Measurements from ENCODE around the gene SAP30. TPM values are rescaled to one million over a fixed set of nuclear protein-coding genes. Genes with fewer than 3 reads are reported as not detected.

Gene SAP30
- 24.1 TPM for total RNA-seq (ENCODE audit: unreplicated experiment)
- long read RNA-seq, partial matches to known transcripts, result 0 of 1 reads
- long read RNA-seq, other reads (novel, unspliced or antisense), result 0 of 1 reads

GRCh38 chr4:173370477-173371291 lies at the start of gene SAP30:
TSS of gene SAP30 (plus strand) at chr4:173370954. CDS start at chr4:173371183, 229 bp downstream.
- peaks cover 4% of the 10 kb centered on the region for H3K4me1 Mint-ChIP-seq (ENCODE audit: low read depth, unreplicated experiment)
- DNase-seq, result peak; percentile 98
- H3K9me3 Mint-ChIP-seq (ENCODE audit: unreplicated experiment), result peaks cover 21% of the 10 kb centered on the region
- no peak for TF ChIP-seq CTCF (IDR thresholded peaks at IDR 0.05; ENCODE audit: partially characterized antibody, unreplicated experiment)
- peak within 1 kb of the TSS; percentile 98 for H3K4me3 Mint-ChIP-seq (ENCODE audit: unreplicated experiment)
- no peaks in the 10 kb centered on the region for H3K36me3 Mint-ChIP-seq (ENCODE audit: unreplicated experiment)
- peaks cover 8% of the 10 kb centered on the region for H3K27me3 Mint-ChIP-seq (ENCODE audit: unreplicated experiment)
- peak within 1 kb of the TSS; percentile 99 for H3K27ac Mint-ChIP-seq (ENCODE audit: unreplicated experiment)

GRCh38 chr4:173325007-173325736 lies 45.6 kb upstream of the SAP30 start:
- no peaks in the 10 kb centered on the region for H3K4me1 Mint-ChIP-seq (ENCODE audit: low read depth, unreplicated experiment)
- H3K27ac Mint-ChIP-seq (ENCODE audit: unreplicated experiment), result no peak overlapping the region

GRCh38 chr4:173328236-173328901 lies 42.4 kb upstream of the SAP30 start:
- Mint-ChIP-seq H3K36me3 (ENCODE audit: unreplicated experiment) (no peaks in the 10 kb centered on the region), H3K27me3 (ENCODE audit: unreplicated experiment) (no peaks in the 10 kb centered on the region), H3K27ac (ENCODE audit: unreplicated experiment) (no peak overlapping the region), H3K4me3 (ENCODE audit: unreplicated experiment) (no peak overlapping the region), H3K9me3 (ENCODE audit: unreplicated experiment) (peaks cover 2% of the 10 kb centered on the region), H3K4me1 (ENCODE audit: low read depth, unreplicated experiment) (peaks cover 5% of the 10 kb centered on the region)
- no peak for TF ChIP-seq CTCF (IDR thresholded peaks at IDR 0.05; ENCODE audit: partially characterized antibody, unreplicated experiment)
- no peak for DNase-seq

More at GRCh38 chr4:173325007-173325736, 45.6 kb upstream of the SAP30 start:
- Mint-ChIP-seq H3K27me3 (ENCODE audit: unreplicated experiment) (no peaks in the 10 kb centered on the region), H3K9me3 (ENCODE audit: unreplicated experiment) (no peaks in the 10 kb centered on the region), H3K4me3 (ENCODE audit: unreplicated experiment) (no peak overlapping the region), H3K36me3 (ENCODE audit: unreplicated experiment) (no peaks in the 10 kb centered on the region)
- DNase-seq, result no peak
- TF ChIP-seq CTCF (IDR thresholded peaks at IDR 0.05; ENCODE audit: partially characterized antibody, unreplicated experiment), result no peak

GRCh38 chr4:173330590-173330989 lies 40.2 kb upstream of the SAP30 start:
- Mint-ChIP-seq H3K36me3 (ENCODE audit: unreplicated experiment) (no peaks in the 10 kb centered on the region), H3K4me1 (ENCODE audit: low read depth, unreplicated experiment) (peaks cover 7% of the 10 kb centered on the region), H3K27ac (ENCODE audit: unreplicated experiment) (no peak overlapping the region), H3K4me3 (ENCODE audit: unreplicated experiment) (no peak overlapping the region), H3K27me3 (ENCODE audit: unreplicated experiment) (peaks cover 3% of the 10 kb centered on the region), H3K9me3 (ENCODE audit: unreplicated experiment) (peaks cover 11% of the 10 kb centered on the region)
- DNase-seq, result no peak
- TF ChIP-seq CTCF (IDR thresholded peaks at IDR 0.05; ENCODE audit: partially characterized antibody, unreplicated experiment), result no peak
